Measurements from ENCODE around the gene GGPS1.
"Not testable (repeated sequence)": the region's sequence is repeated elsewhere in the genome, so short reads cannot be mapped to it uniquely, and the experiment has no call there.

Gene GGPS1

GRCh38 chr1:235328271-235329138, at the start of gene GGPS1:
GGPS1 (plus strand) TSS chr1:235328570; CDS start chr1:235335265, 6,695 bp downstream.
- peak; percentile 99 for DNase-seq

DNA sequence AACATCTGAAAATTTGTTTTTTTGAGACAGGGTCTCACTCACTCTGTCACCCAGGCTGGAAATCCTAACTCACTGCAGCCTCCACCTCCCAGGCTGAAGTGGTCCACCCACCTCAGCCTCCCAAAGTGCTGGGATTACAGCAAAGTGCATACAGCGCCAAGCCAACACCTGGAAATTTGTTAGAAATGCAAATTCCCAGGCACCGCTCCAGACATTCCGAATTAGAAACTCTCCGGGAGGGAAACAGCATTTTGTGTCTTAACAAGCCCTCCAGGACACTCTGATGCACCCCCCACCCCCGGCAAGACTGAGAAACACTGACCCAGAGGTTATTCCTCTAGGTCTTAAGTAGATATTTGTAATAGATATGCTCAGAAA, 49.5 kb upstream of the GGPS1 start:
- no peak for DNase-seq

DNA sequence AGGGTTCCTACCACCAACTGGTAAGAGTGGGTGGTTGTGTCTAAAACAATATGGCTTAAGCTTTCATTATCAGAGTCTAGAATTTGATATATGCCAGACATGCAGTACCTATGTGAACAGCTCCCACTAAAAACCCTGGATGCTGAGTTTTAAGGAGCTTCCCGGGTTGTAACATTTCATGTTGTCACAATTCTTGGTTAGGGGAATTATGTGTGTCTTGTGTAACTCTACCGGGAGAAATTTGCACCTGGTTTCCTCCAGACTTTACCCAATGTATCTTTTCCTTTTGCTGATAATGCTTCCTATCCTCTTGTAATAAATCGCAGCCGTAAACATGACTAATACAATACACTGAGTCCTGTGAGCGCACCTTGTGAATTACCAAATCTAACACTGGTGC, 48.7 kb upstream of the GGPS1 start:
- no peak for DNase-seq

DNA sequence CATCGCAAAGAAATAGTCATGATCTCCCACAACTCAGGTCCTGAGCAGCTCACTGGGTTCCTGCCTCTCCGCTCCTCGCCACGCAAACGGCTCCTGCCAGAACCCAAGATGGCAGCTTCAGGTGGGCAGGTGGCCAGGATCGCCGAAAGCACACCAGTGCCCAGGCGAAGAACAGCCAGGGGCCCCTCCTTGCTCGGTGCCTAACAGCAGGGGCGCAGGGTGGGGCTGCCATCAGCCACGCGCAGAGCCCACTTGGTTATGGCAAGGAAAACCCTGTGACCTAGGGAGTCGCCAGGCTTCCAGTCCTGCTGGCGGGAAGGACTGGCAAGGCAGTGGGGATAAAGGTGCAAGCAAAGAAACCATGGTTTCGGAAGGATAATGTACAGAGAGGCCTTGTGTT, 47.9 kb upstream of the GGPS1 start:
- no peak for DNase-seq

DNA sequence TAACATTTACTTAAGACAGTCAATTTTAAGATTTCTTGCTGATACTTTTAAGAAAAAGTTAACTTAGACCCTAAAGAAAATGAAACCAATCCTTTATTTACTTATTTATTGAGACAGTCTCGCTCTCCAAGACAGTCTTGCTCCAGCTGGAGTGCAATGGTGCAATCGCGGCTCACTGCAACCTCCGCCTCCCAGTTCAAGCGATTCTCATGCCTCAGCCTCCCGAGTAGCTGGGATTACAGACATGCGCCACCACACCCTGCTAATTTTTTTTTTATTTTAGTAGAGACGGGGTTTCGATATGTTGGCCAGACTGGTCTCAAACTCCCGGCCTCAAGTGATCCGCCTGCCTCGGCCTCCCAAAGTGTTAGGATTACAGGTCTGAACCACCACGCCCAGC, 44.7 kb upstream of the GGPS1 start:
- not testable (repeated sequence) for DNase-seq

DNA sequence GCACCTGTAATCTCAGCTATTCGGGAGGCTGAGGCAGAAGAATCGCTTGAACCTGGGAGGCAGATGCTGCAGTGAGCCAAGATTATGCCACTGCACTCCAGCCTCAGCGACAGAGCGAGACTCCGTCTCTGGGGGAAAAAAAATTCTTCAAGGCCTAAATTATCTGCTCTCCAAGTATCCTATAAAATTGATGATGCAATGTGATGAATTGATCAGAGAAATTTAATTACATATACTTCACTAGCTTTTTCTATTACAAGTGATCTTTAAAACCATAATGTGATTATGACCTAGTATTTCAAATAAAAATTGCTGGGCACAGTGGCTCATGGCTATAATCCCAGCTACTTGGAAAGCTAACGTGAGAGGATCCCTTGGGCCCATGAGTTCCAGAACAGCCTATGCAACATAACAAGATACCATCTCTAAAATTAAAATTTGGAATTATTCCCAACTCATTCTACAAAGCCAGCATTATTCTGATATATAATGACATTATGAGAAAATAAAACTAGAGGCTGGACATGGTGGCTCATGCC, 44.1 kb upstream of the GGPS1 start:
- no peak for DNase-seq

DNA sequence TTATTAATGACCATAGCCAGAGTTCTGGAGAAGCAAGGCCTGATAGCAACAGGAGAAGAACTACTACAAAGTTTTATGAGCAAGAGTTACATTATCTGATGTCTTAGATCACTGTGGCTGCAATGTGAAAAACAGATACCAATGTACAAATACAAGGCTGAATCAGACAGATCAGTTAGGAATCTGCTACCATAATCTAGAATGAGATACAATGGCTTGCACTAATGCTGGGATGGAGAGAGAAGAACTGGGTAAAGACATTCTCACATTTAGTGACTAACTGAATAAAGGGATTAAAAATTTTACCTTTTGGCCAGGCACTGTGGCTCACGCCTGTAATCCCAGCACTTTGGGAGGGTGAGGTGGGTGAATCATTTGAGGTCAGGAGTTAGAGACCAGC, 41.7 kb upstream of the GGPS1 start:
- no peak for DNase-seq

GRCh38 chr1:235287208-235287882, 41.0 kb upstream of the GGPS1 start:
- DNase-seq = no peak

DNA sequence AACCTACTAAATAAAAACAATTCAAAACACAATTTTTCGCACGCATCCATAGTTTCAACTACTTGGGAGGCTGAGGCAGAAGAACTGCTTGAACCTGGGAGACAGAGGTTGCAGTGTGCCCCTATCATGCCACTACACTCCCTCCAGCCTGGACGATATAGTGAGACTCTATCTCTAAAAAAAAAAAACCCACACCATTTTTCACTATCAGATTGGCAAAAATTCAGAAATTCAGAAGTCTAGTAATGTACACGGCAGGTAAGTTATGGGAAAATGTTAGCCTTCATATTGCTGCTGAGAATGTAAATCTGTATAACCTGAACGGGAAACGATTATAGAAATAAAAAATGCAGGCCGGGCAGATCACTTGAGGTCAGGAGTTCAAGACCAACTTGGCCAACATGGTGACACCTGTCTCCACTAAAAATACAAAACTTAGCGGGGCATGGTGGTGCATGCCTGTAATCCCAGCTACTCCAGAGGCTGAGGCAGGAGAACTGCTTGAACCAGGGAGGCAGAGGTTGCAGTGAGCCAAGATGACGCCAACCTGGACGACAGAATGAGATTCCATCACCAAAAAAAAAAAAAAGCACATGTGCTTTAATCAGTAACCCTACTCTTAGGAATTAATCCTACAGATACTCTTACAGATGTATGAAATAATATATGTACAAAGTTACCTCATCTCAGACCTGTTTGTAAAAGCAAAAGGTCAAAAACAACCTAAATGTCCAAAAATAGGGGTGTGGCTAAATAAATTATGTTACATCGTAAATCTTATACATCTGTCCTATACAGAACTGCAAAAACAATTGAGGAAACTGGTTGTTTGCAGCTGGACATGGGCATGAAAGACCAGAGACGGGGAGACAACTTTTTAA, 38.3 kb upstream of the GGPS1 start:
- DNase-seq = no peak

DNA sequence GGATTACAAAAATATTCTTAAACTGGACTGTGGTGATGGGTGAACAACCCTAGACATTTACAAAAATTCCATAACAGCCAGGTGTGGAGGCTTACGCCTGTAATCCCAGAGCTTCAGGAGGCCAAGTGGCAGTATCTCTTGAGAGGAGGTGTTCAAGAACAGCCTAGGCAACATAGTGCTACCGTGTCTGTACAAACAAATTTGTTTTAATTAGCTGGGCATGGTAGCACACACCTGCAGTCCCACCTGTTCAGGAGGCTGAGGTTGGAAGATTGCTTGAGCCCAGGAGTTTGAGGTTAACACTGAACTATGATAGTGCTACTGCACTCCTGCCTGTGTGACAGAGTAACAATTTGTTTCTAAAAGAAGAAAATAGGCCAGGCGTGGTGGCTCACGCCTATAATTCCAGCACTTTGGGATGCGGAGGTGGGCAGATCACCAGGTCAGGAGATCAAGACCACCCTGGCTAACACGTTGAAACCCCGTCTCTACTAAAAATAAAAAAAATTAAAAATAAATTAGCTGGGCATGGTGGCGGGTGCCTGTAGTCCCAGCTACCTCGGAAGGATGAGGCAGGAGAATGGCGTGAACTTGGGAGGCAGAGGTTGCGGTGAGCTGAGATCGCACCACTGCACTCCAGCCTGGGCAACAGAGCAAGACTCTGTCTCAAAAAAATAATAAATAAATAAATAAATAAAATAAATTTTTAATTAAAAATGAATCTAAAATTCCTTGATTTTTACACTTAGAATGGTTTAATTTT, 37.4 kb upstream of the GGPS1 start:
- no peak for DNase-seq

DNA sequence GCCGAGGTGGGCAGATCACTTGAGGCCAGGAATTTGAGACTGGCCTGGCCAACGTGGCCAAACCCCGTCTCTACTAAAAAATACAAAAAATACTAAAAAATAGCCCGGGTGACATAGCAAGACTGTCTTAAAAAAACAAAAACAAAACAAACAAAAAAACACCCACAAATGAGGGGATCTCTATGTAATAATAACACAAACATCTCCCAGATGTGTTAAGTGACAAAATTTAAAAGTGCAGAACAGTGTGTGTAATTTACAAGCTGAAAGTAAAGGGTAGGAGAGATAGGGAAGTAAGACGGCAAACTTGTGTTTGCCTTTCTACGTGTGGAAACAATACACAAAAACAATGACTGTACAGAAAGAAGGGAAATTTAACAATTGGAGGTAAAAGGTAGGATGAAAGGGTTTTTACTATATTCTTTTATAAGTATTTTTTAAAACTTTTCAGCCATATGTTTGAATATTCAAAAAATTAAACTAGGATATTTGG, 36.7 kb upstream of the GGPS1 start:
- DNase-seq = no peak

- no peak for DNase-seq
These were observed 35.6 kb upstream of the GGPS1 start for GRCh38 chr1:235292790-235293189.

DNA sequence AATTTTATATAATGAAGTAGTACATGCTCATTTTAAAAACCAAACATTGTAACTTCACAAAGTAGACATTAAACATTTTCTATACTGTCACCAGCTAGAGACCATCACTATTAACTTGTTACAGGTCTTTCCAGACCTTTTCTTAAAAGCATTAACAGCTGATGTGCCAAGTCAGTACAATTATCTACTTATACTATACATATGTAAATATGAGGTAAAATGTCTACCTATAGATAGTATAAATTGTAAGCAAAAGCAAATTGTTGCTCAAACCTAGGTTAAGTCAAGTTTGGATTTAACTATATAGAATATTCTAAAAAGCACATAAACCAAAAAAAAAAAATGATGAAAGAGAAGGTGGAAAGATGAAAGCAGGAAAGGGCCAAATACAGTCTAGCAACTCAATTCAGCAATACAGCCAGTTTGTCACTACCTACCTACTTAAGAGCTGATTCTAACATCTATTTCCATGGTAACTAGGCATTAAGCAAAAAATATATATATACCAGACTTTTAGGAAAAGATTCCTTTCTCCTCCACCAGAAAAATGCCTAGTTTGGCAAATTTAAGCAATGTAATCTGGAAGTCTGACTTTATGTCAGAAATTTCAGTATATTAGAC, 34.9 kb upstream of the GGPS1 start:
- DNase-seq = no peak

DNA sequence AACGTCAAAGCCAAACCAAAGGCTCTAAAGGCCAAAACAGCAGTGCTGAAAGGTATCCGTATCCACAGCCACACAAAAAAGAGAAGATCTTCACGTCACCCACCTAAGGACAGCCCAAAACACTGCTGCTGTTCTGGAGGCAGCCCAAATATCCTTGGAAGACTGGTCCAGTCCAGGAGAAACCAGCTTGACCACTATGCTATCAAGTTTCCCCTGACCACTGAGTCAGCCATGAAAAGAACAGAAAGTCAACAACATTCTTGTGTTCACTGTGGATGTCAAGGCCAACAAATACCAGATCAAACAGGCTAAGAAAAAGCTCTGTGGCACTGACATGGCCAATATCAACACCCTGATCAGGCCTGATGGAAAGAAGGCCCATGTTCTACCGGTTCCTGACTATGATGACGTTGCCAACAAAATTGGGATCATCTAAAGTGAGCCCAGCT, 32.4 kb upstream of the GGPS1 start:
- peak; percentile 56 for DNase-seq

DNA sequence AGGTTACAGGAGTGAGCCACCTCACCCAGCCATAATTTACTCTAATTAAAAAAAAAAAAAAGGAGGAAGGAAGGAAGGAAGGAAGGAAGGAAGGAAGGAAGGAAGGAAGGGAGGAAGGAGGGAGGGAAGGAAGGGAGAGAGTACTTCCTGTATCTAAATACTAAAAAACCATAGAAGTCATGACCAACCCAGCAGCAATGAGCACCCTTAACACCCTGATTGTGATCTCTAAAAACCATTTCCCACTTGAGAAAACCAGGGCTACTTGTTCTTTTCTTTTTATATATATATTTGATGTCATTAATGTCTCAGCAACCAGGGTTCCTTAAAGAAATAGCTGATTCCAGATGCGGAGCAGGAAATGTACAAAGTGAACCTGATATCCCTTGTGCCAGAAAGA, 31.6 kb upstream of the GGPS1 start:
- no peak for DNase-seq

GRCh38 chr1:235297579-235297978, 30.8 kb upstream of the GGPS1 start:
- DNase-seq = no peak

DNA sequence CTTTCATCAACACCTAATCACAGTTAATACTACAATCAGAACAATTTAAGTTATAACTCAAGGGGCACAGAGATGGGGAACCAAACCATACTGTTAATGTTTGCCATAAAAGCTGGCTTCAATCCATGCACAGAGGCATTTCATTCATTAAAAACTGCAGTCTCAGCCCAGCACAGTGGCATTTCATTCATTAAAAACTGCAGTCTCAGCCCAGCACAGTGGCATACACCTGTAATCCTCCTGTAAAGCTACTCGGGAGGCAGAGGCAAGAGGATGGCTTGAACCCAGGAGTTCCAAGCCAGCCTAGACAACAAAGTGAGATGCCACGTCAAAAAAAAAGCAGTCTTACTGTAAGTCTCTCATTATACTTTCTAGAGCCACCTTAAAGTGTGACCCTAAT, 29.6 kb upstream of the GGPS1 start:
- DNase-seq = no peak

- no peak for DNase-seq
These were observed 29.1 kb upstream of the GGPS1 start for GRCh38 chr1:235299169-235299858.

DNA sequence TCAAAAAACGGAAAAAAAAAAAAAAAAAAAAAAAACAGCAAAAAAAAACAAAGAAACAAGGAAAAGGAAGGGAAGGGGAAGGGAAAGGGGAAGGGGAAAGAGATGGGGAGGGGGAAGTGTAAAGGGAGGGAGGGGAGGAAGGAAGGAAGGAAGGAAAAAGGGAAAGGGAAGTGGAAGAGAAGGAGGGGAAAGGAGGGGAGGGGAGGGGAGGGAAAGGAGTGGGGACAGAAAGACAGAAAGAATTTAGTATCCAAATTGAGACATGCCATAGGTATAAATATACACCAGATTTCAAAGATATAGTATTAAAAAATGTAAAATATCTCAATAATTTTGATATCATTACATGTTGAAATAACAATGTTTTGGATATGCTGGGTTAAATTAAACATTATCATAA, 26.2 kb upstream of the GGPS1 start:
- no peak for DNase-seq

GRCh38 chr1:235304549-235305451, 23.6 kb upstream of the GGPS1 start:
- peak; percentile 3 for DNase-seq
